Gastroesophageal sphincter (tissue), 3 donors: Measurements from ENCODE around the gene SSNA1.

Experiments
- EP300 ChIP-seq: sonication (generic); formaldehyde crosslinking; IDR thresholded peaks from one replicate; pipeline ENCODE4 v1.6.1; 2017; ENCODE audit warnings: antibody characterized with exemption, mild to moderate bottlenecking
- POLR2A ChIP-seq, 2 donors: fragments of 450-650 bp; IDR thresholded peaks; one replicate each; pipeline ENCODE4 v1.6.1; 2017; ENCODE audit warnings: antibody characterized with exemption in 2 of 2, mild to moderate bottlenecking in 2 of 2, moderate library complexity in 1 of 2
- POLR2AphosphoS5 ChIP-seq: sonication (generic); formaldehyde crosslinking; IDR thresholded peaks from one replicate; pipeline ENCODE4 v1.6.1; 2017; ENCODE audit warnings: antibody characterized with exemption
- TF ChIP-seq, protein P1 (sequence below), 4 experiments: fragments of 200-600 bp in 2 of 4; fragments of 450-650 bp in 2 of 4; sonication (generic) in 1 of 4; IDR thresholded peaks; one replicate each; pipeline ENCODE4 v1.5.1; 2017 to 2019; ENCODE audit warnings: antibody characterized with exemption in 4 of 4, mild to moderate bottlenecking in 2 of 4, moderate library complexity in 2 of 4

DNA sequence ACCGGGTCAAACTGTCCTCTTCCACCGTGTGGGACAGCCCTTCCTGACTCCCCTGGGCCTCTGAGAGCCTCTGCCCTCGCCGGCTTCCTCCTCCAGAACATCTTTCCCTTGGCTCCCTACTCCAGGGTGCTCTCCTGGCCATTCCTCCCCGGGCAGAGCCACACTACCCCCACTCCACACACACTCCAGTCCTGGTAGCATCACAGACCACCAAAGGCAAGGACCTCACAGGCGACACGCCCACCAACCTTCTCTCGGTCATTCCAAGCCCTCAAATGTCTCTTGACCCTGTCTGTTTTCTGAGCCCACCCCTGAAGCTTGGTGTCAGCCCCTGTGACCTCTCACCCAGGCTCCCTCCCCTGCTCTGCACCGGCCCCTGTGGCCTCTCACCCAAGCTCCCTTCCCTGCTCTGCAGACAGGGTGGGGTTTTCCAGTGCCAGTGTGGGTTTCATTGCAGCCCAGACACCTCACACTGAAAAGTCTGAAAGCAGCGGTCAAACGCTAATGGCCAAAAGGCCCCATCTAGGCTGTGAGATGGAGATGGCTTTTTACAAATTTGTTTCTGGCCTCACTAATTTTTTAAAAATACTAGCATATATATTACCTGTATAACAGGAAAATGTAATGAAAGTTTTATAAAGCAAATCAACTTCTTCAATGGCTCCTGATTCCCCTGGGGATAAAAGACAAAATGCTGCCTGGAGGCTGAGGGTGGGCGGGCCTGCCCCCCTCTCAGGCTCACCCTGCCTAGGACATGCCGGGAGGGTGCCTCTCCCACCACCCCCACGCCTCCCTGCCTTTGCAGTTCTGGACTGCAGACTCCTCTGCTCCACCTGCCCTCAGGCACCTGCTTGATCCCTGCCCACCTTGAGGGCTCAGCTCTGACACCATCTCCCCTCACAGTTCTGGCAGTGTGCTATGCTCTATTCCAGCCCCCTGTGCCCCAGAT is 29.1 kb upstream of the SSNA1 start:
- TF ChIP-seq POLR2AphosphoS5 (no peak), EP300 (no peak), POLR2A (IDR thresholded peaks at IDR 0.05) (no peak)
- TF ChIP-seq, protein P1, sequence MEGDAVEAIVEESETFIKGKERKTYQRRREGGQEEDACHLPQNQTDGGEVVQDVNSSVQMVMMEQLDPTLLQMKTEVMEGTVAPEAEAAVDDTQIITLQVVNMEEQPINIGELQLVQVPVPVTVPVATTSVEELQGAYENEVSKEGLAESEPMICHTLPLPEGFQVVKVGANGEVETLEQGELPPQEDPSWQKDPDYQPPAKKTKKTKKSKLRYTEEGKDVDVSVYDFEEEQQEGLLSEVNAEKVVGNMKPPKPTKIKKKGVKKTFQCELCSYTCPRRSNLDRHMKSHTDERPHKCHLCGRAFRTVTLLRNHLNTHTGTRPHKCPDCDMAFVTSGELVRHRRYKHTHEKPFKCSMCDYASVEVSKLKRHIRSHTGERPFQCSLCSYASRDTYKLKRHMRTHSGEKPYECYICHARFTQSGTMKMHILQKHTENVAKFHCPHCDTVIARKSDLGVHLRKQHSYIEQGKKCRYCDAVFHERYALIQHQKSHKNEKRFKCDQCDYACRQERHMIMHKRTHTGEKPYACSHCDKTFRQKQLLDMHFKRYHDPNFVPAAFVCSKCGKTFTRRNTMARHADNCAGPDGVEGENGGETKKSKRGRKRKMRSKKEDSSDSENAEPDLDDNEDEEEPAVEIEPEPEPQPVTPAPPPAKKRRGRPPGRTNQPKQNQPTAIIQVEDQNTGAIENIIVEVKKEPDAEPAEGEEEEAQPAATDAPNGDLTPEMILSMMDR (IDR thresholded peaks at IDR 0.05), result no peak
